ENCODE results near the gene HUNK.

Gene HUNK

GRCh38 chr21:31948676-31949075 lies 75.9 kb downstream of the HUNK start:
- no peak for DNase-seq (ENCODE audit: low read depth in 1 of 2, low spot score in 1 of 2)

GRCh38 chr21:31952828-31953227 lies 80.0 kb downstream of the HUNK start:
- DNase-seq (ENCODE audit: low read depth in 1 of 2, low spot score in 1 of 2): no peak

- DNase-seq (ENCODE audit: low read depth in 1 of 2, low spot score in 1 of 2): no peak
Measured at GRCh38 chr21:31957631-31958030, 84.8 kb downstream of the HUNK start.

GRCh38 chr21:31959881-31960280 lies 87.1 kb downstream of the HUNK start:
- no peak for DNase-seq (ENCODE audit: low read depth in 1 of 2, low spot score in 1 of 2)

- no peak for DNase-seq (ENCODE audit: low read depth in 1 of 2, low spot score in 1 of 2)
Measured at GRCh38 chr21:31961027-31961426, 88.2 kb downstream of the HUNK start.

- DNase-seq (ENCODE audit: low read depth in 1 of 2, low spot score in 1 of 2): no peak
Measured at GRCh38 chr21:31961704-31962103, 88.9 kb downstream of the HUNK start.

GRCh38 chr21:31964692-31965091 lies 91.9 kb downstream of the HUNK start:
- no peak for DNase-seq (ENCODE audit: low read depth in 1 of 2, low spot score in 1 of 2)

GRCh38 chr21:31967334-31967733 lies 94.5 kb downstream of the HUNK start:
- DNase-seq (ENCODE audit: low read depth in 1 of 2, low spot score in 1 of 2): no peak

GRCh38 chr21:31972622-31973021 lies 99.8 kb downstream of the HUNK start:
- DNase-seq (ENCODE audit: low read depth in 1 of 2, low spot score in 1 of 2): no peak

GRCh38 chr21:31973402-31973944 lies 100.7 kb downstream of the HUNK start:
- no peak for DNase-seq (ENCODE audit: low read depth in 1 of 2, low spot score in 1 of 2)

GRCh38 chr21:31974454-31974985 lies 101.7 kb downstream of the HUNK start:
- no peak for DNase-seq (ENCODE audit: low read depth in 1 of 2, low spot score in 1 of 2)

GRCh38 chr21:31975491-31975890 lies 102.7 kb downstream of the HUNK start:
- no peak for DNase-seq (ENCODE audit: low read depth in 1 of 2, low spot score in 1 of 2)

- DNase-seq (ENCODE audit: low read depth in 1 of 2, low spot score in 1 of 2): no peak
Measured at GRCh38 chr21:31977816-31978215, 105.0 kb downstream of the HUNK start.

GRCh38 chr21:31983120-31983519 lies 110.3 kb downstream of the HUNK start:
- no peak for DNase-seq (ENCODE audit: low read depth in 1 of 2, low spot score in 1 of 2)

GRCh38 chr21:31983554-31983953 lies 110.7 kb downstream of the HUNK start:
- no peak for DNase-seq (ENCODE audit: low read depth in 1 of 2, low spot score in 1 of 2)

- DNase-seq (ENCODE audit: low read depth in 1 of 2, low spot score in 1 of 2): no peak
Measured at GRCh38 chr21:31985398-31985797, 112.6 kb downstream of the HUNK start.

- no peak for DNase-seq (ENCODE audit: low read depth in 1 of 2, low spot score in 1 of 2)
Measured at GRCh38 chr21:31986035-31986856, 113.4 kb downstream of the HUNK start.

- DNase-seq (ENCODE audit: low read depth in 1 of 2, low spot score in 1 of 2): no peak
Measured at GRCh38 chr21:31987696-31988095, 114.9 kb downstream of the HUNK start.

GRCh38 chr21:31988492-31989290 lies 115.9 kb downstream of the HUNK start:
- no peak for DNase-seq (ENCODE audit: low read depth in 1 of 2, low spot score in 1 of 2)

- no peak for DNase-seq (ENCODE audit: low read depth in 1 of 2, low spot score in 1 of 2)
Measured at GRCh38 chr21:31991356-31992331, 118.8 kb downstream of the HUNK start.

- no peak for DNase-seq (ENCODE audit: low read depth in 1 of 2, low spot score in 1 of 2)
Measured at GRCh38 chr21:31992391-31992790, 119.6 kb downstream of the HUNK start.

Data from activated T-helper 1 cell treated with anti-CD3 and anti-CD28 coated beads, Interleukin-2, amount 50 U/mL, for 16 hours (primary cell).